Stimulated activated effector memory CD8-positive, alpha-beta T cell treated with anti-CD3 and anti-CD28 coated beads, Interleukin-12 subunit alpha, Interleukin-12 subunit beta, amount 100 ng/mL, for 72 hours (primary cell): ENCODE measurements around the gene ACVRL1.

Experiments
- ATAC-seq: fragments of 150-1000 bp; cut with Tn5 transposase; 2 replicates; pipeline ENCODE4 v1.10.0; 2021
- DNase-seq, 2 donors: peaks; one replicate each; pipeline ENCODE4 v3.0.0; 2021 to 2022; ENCODE audit warnings: low spot score in 2 of 2
- H3K27ac Mint-ChIP-seq: one replicate; pipeline ENCODE4 v1.8.0; 2022; ENCODE audit warnings: mild to moderate bottlenecking, mixed read lengths
- H3K36me3 Mint-ChIP-seq: one replicate; pipeline ENCODE4 v1.8.0; 2022; ENCODE audit warnings: mild to moderate bottlenecking, mixed read lengths
- H3K4me1 Mint-ChIP-seq: one replicate; pipeline ENCODE4 v1.8.0; 2022; ENCODE audit warnings: mixed read lengths
- H3K4me3 Mint-ChIP-seq: one replicate; pipeline ENCODE4 v1.8.0; 2022; ENCODE audit warnings: mild to moderate bottlenecking, mixed read lengths
- H3K9me3 Mint-ChIP-seq: one replicate; pipeline ENCODE4 v1.8.0; 2022; ENCODE audit warnings: mixed read lengths

The ACVRL1 gene

DNA sequence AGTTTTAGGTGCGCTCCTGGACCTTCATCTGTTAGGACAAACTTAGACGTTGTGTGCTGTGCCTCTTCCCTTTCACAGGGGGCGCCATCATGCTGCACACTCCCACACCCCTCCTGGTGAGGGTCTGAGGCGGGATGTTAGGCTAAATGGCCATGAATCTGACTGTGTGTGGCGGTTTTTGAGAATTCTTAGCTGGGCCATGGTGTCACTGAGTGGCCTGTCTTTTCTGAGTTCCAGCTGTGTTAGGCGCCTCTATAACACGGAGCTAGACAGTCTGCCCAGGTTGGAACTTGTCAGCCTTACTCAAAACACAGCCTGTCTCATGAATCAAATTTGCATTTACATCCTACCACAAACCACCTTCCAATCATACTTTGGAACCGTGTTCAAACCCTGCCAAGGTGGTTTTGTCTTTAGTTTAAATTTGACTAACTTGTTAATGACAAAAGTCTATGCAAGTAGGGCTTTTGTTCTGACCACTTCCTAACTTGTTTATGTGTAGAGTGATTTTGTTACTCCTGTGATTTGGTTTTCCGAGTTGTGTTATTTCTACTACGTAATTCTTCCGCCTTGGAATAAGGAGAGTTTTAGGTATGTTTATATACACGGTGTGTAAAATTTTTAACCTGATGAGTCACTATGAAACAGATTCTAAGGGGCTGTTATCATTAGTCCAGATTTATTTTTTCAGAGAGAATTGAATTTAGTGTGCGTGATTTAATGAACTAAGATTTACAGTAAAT lies 63.8 kb downstream of the ACVRL1 start:
- Mint-ChIP-seq H3K36me3 (peaks cover 9% of the 10 kb centered on the region), H3K27ac (peak overlapping the region; percentile 65), H3K4me1 (peaks cover 65% of the 10 kb centered on the region), H3K9me3 (no peaks in the 10 kb centered on the region), H3K4me3 (peak overlapping the region; percentile 65)
- ATAC-seq (peak; percentile 95), DNase-seq (peak; percentile 34 to 80)

- Mint-ChIP-seq H3K9me3 (no peaks in the 10 kb centered on the region), H3K27ac (peak overlapping the region; percentile 65), H3K36me3 (peaks cover 16% of the 10 kb centered on the region), H3K4me3 (peak overlapping the region; percentile 65), H3K4me1 (peaks cover 73% of the 10 kb centered on the region)
- DNase-seq (no peak), ATAC-seq (no peak)
Measured at GRCh38 chr12:51971679-51972421, 64.5 kb downstream of the ACVRL1 start.

GRCh38 chr12:51972422-51972812 lies 65.1 kb downstream of the ACVRL1 start:
- Mint-ChIP-seq H3K4me3 (peak overlapping the region; percentile 65), H3K9me3 (no peaks in the 10 kb centered on the region), H3K27ac (peak overlapping the region; percentile 4), H3K36me3 (peaks cover 21% of the 10 kb centered on the region), H3K4me1 (peaks cover 73% of the 10 kb centered on the region)
- DNase-seq (no peak), ATAC-seq (no peak)

- Mint-ChIP-seq H3K27ac (peak overlapping the region; percentile 4), H3K4me3 (peak overlapping the region; percentile 65), H3K36me3 (peaks cover 25% of the 10 kb centered on the region), H3K4me1 (peaks cover 73% of the 10 kb centered on the region), H3K9me3 (no peaks in the 10 kb centered on the region)
- DNase-seq, result peak; percentile 25 to 67
- peak; percentile 76 for ATAC-seq
Measured at GRCh38 chr12:51972849-51973273, 65.6 kb downstream of the ACVRL1 start.
